Measurements from ENCODE around the gene LRRC8C.
A peak's percentile ranks its signal among the peaks of the same experiment; 100 is the strongest.

The LRRC8C gene

GRCh38 chr1:89635825-89636815, 3.2 kb downstream of the LRRC8C start:
- peak; percentile 87 for DNase-seq

GRCh38 chr1:89637496-89637895, 4.6 kb downstream of the LRRC8C start:
- no peak for DNase-seq

GRCh38 chr1:89640440-89640839, 7.5 kb downstream of the LRRC8C start:
- DNase-seq, result no peak

GRCh38 chr1:89641781-89642180, 8.9 kb downstream of the LRRC8C start:
- no peak for DNase-seq

- no peak for DNase-seq
Observed at GRCh38 chr1:89643577-89643976, 10.7 kb downstream of the LRRC8C start.

DNA sequence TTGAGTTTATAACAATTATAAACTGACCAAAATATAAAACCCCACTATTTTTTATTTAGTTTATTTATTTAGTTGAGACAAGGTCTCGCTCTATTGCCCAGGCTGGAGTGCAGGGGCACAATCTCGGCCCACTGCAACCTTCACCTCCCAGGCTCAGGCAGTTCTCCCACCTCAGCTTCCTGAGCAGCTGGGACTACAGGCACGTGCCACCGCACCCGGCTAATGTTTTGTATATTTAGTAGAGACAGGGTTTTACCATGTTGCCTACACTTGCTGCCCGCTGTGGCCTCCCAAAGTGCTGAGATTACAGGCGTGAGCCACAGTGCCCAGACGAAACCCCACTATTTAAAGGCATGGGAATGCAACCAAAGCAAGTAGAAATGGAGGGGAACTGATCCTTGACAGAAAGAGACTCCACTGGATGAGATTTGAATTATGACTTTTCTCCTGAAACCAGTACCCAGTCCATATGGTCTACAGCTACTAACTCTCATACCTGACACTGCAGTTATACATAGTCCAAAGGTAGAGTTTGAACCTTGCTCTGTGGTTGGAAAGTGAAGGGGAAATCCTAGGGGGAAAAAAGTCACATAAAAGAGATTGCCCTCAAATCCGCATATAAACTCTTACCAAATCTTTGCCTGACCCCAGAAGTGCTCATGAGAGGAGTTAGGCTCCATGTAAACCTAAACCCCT, 11.3 kb downstream of the LRRC8C start:
- no peak for DNase-seq

DNA sequence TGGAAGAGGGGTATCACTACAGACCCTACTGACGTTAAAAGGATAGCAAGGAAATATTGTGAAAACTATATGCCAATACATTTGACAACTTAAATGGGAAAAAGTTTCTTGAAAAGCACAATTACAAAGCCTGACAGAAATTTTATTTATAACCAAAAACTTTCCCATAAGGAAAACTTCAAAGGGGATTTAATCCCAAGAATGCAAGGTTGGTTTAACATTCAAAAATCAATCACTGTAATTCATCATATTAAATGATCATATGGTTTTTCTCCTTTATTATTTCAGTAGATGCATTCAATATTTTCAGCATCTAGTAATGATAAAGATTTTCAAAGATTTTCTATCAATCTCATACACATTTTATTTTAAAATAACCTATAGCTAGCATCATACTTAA, 13.3 kb downstream of the LRRC8C start:
- no peak for DNase-seq

DNA sequence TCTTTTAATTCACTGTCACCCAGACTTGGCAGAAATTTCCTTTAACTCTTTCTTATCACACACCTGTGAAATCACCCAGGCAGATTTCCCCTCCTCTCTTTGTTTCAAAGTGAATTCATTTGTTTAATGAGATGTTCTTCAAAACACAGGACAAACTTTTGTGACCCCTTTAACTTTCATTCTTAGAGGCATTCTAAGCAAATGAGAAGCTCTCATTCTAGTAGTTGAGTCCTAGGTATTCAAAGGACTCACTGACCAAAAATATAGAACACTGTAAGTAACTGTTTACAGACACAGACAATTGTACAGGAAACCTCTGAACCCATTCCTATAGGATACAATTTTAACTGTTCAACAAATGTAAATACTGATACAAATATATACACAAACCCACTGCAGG, 16.9 kb downstream of the LRRC8C start:
- DNase-seq, result no peak

DNA sequence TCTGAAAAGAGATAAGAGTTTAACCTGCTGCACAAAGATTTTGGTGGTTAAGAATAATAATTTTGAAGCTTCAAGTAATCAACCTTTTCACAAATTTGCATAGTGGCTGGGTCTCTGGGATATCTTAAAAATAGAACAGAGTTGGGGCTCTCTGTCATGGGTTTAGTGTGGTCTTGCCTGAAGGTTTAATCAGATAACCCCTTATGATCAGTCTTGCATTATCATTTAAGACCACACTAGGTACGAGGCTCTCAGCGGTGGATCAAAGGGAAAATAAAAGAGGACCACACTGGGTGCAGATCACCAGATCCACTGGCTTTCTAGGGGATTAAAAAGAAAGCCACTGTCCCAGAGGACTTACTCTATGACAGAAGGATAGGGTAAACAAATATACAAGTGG, 19.5 kb downstream of the LRRC8C start:
- DNase-seq, result no peak

GRCh38 chr1:89657886-89658285, 25.0 kb downstream of the LRRC8C start:
- DNase-seq, result no peak

DNA sequence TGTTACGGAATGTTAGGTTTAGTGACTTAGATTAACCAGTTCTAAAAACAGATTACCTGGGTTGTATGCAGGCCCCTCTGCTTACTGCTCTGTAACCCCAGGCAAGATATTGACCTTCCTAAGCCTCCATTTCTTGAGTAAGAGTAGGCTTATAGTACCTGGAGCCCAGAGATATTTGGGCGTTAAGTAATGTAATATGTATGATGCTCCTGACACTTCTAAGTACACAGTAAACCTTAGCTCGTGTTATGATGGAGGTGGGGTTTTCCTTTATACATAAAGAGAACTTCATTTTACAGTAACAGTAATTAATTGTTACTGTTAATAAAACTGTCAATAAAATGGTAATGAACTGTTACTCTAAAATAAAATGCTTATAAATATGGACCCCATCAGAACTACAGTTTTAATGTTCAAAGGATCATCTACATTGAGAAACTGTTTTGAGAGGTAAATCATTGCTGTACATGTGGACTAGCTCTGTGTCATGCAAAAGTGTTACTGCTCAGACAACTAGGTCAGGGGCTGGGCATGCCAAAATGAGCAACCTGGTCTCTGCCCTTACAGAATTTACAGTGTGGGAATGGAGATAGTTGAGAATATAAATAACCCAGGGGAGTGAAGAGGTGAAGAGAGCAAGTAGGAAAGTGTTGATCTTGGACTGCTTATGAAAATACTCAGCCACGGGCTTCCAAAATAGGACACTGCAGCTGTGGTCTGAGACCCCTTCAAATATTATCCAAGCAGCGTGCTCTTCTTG, 26.6 kb downstream of the LRRC8C start:
- no peak for DNase-seq

DNA sequence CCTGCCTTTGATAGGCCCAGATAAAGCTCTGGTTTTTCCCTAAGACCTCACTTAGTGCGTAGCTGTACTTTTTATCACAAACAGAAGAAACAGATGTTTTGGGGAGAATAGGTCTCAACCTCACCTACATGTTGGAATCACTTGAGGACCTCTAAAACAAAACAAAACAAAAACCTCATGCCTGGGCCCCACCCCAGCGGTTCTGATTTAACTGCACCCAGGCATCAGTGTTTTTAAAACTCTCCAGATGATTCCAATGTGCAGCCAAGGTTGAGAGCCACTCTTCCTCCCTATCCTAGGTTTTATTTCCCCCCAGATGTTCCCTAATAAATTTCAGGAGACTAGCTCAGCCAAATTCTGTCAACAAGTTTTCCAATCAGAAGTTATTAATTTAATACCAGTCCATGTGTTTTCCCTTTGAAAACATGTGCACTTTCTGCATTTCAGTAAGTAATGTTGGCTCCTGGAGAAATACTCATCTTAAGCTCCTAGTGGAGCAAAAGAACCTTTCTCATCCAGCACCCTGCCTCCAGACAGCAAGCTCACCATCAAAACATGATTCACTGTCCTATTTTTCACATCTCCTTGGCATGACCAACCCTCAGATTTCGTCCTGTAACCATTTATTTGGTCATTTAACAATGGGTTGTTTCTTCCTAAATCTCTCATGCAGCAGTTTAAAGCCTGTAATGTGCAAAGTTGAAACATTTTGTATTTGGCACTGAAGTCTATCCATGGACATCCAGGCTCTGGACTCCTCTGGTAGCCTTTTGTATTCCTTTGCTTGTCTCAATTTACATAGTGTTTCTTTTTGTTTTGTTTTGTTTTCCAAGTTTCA, 27.5 kb downstream of the LRRC8C start:
- DNase-seq, result no peak

DNA sequence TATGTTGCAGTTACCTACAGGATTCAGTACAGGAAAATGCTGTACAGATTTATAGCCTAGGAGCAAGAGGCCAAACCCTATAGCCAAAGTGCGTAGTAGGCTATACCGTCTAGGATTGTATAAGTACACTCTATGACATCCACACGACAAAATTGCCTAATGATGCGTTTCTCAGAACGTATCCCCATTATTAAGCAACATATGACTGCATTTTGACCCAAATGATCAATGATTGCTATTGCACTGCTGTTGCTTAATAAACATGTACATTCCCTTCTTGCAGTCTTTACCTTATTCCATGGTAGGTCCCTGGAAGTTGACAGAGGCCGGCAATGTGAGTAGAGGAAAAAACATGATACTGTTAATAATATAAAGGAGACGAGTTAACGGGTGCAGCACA, 33.0 kb downstream of the LRRC8C start:
- DNase-seq, result no peak

GRCh38 chr1:89666640-89667039, 33.7 kb downstream of the LRRC8C start:
- DNase-seq, result no peak

- DNase-seq, result no peak
Observed at GRCh38 chr1:89667691-89668090, 34.8 kb downstream of the LRRC8C start.

- no peak for DNase-seq
Observed at GRCh38 chr1:89668961-89669360, 36.0 kb downstream of the LRRC8C start.

DNA sequence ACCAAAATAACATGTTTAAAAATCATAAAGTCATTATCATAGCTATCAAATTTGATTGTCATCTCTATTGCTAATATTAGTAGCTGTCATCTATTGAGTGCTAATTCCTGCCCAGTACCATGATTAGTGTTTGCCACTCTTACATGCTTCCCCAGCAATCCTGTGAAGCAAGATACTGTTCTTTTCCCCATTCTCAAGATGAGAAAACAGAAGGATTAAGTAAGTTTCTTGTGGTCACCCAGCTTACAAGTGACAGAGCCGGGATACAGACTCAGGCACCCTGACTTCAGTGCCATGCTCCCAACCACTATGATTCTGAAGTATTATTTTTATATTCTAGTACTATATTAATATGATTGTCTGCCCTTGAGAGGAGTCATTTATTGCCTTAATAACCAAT, 36.5 kb downstream of the LRRC8C start:
- no peak for DNase-seq

DNA sequence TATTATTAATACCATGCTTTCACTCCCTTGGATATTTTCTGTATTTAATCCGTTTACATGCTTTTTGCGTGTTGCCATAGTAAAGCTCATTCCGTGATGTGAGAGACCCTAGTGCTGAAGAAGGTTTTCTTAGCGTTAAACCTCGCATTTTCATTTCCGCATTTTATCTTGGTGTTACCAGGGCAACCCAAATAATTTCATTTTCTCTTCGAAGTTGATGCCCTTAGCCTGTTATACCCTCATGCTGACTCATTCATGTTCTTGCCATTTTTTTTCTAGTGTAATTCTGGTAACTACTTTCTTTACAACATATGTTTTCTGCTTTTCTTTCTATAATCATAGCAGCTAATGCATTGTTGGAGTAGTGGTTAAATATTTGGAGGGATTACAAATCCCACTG, 37.2 kb downstream of the LRRC8C start:
- DNase-seq, result no peak

- DNase-seq, result no peak
Observed at GRCh38 chr1:89670711-89671110, 37.8 kb downstream of the LRRC8C start.

DNA sequence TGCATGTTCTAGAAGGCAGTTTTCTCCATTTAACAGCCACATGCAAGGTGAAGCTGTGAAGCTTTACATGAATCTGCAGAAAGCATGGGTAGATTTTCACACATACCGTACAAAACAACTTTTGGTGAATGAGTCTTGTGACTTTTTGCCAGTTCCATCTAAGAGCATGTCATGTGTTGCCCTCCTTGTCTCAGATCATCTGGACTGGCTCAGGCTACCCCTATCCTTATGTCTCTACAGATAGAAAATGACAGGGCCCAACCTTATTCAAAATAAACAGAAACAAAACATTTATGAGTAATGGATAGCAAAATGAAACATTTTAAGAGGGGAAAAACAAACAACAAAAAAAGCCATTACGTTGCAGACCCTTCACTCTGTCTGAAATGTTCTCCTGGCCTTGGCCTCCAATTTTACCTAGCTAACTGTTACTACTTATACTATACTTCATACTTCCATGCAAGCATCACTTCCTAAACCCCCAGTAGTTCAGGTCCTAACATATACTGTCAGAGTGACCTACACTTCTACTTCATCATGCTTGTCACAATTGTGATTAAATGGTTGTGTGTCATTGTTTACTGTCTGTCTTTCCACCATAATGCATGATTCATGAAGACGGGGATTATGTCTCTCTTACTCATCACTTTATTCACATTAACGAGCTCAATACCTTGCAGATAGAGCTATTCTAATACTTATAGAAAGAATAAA, 39.0 kb downstream of the LRRC8C start:
- DNase-seq, result peak; percentile 79

- peak; percentile 26 for DNase-seq
Observed at GRCh38 chr1:89672489-89673183, 39.7 kb downstream of the LRRC8C start.
